Stimulated activated CD4-positive, alpha-beta T cell treated with anti-CD3 and anti-CD28 coated beads, TNF-alpha, amount 100 ng/mL, for 48 hours (primary cell): Measurements from ENCODE around the gene TNFRSF4.
"Not testable (repeated sequence)": the region's sequence is repeated elsewhere in the genome, so short reads cannot be mapped to it uniquely, and the experiment has no call there.

Source experiments
- DNase-seq, 3 donors: peaks; one replicate each; pipeline ENCODE4 v3.0.0-alpha.2; 2020; ENCODE audit warnings: low read depth in 3 of 3

The TNFRSF4 gene

GRCh38 chr1:1202831-1203560, 11.0 kb downstream of the TNFRSF4 start:
- DNase-seq, result no peak

GRCh38 chr1:1200876-1201810, 12.8 kb downstream of the TNFRSF4 start:
- DNase-seq, result peak; percentile 69 to 85 (median 74)

- DNase-seq, result no peak
Measured at GRCh38 chr1:1199961-1200875, 13.7 kb downstream of the TNFRSF4 start.

- DNase-seq, result no peak
Measured at GRCh38 chr1:1199141-1199960, 14.6 kb downstream of the TNFRSF4 start.

- DNase-seq, result no peak
Measured at GRCh38 chr1:1198423-1199140, 15.4 kb downstream of the TNFRSF4 start.

- no peak for DNase-seq
Measured at GRCh38 chr1:1197551-1198422, 16.2 kb downstream of the TNFRSF4 start.

GRCh38 chr1:1197188-1197500, 16.8 kb downstream of the TNFRSF4 start:
- DNase-seq, result no peak

GRCh38 chr1:1196431-1197187, 17.3 kb downstream of the TNFRSF4 start:
- no peak for DNase-seq

- not testable (repeated sequence) for DNase-seq
Measured at GRCh38 chr1:1195726-1196125, 18.2 kb downstream of the TNFRSF4 start.

GRCh38 chr1:1194723-1195122, 19.2 kb downstream of the TNFRSF4 start:
- no peak for DNase-seq

- DNase-seq, result no peak
Measured at GRCh38 chr1:1191734-1192133, 22.2 kb downstream of the TNFRSF4 start.

GRCh38 chr1:1189111-1189510, 24.8 kb downstream of the TNFRSF4 start:
- no peak for DNase-seq

GRCh38 chr1:1187938-1188337, 26.0 kb downstream of the TNFRSF4 start:
- DNase-seq, result no peak

GRCh38 chr1:1185101-1185765, 28.7 kb downstream of the TNFRSF4 start:
- DNase-seq, result no peak

- DNase-seq, result no peak
Measured at GRCh38 chr1:1183833-1184775, 29.8 kb downstream of the TNFRSF4 start.

GRCh38 chr1:1183221-1183747, 30.7 kb downstream of the TNFRSF4 start:
- DNase-seq, result no peak
